HG03025 (cell line): ENCODE results near the gene SLIT2.

Experiments
- ATAC-seq: cut with Tn5 transposase; IDR thresholded peaks from one replicate; pipeline ENCODE4 v1.9.1; 2021; ENCODE audit warnings: mild to moderate bottlenecking, moderate library complexity; ENCODE audit not compliant: unreplicated experiment, low FRiP score

Gene SLIT2

DNA sequence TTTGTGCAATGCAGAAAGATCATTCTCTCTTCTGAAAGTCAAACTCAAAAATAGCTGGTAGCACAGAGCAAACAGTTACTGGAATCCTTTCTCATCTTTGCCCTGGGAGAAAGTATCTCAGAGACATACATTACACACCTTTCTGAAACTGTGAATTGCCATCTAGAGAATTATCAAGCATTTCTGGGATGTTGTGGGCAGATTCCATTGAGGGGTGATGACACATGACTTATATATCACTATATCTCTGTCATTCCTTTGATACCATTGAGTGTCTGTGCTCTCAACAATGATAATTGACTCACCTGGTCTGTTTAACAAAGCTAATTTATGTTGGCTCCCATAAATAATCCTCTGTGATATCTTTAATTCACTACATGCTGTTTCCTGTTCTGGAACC is 13.0 kb downstream of the SLIT2 start:
- no peak for ATAC-seq

DNA sequence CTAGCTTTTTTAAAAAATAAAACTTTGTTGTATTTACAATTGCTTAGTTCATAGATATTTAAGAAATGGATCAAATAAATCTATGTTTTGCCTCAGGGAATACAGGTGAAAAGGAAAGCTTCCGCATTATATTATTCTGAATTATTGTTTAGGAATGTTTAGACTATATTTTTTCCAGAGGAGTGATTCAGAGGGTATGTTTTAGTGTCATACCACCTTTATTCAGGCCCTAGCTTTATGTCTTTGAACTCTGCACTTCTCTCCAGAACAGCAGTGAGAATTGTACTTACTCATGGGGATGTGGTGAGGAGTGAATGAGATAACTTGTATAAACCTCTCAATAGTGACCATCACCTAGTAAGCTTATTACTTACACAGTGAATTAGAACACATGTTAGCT is 14.0 kb downstream of the SLIT2 start:
- no peak for ATAC-seq

DNA sequence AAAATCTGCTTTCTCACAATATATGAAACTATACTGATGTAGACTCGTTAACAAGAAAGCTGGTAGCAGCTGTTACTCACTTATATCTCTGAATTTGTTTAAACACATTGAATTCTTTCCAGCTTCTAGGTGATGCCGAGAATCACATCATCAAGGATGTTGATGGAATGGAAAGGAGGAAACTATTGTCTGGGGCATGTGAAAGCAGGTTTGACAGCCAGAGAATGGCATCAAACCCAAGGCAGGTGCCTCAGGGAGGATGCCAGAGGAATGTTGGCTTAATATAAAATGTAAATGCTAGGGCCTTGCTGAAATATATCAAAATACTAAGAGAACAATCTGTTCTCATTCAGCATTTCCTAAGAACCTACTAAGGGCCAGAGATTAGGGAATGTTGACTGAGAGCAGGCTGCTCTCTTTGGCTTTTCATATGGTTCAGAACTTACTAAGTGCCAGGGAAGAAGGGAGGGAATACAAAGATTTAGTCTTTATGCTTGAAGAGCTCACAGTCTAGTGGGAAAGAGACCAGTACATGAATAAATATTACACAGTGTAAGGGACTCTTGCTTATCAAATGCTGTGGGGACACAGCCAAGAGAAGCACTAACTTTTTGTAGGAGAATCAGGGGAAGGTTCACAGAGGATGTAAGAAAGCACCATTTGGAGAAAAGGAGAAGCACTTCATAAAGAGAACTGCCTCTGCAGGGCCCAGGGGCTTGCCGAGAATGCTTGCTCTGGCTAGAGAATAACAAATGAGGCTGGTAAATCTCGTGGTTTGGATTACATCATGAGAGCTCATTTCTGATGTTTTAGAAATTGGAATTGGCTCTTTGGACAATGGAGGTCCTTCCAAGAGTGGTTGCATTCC is 14.7 kb downstream of the SLIT2 start:
- no peak for ATAC-seq

DNA sequence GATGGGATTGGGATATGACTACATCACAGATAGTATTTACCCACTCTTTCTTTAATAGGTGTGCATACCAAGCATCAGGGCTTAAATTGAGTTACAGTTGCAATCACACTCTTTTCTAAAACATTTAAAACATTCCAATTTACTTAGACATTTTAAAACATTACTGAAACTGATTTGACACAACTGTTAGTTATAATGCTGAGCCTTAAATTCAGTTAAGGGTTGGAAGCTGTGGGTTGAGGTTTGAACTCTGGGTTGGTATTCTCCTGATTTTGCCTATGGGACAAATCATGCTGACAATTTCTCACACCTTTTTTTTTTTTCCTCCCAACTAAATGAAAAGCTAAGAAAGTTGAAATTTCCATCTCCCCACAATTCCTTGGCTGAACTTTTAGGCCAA is 16.3 kb downstream of the SLIT2 start:
- no peak for ATAC-seq

DNA sequence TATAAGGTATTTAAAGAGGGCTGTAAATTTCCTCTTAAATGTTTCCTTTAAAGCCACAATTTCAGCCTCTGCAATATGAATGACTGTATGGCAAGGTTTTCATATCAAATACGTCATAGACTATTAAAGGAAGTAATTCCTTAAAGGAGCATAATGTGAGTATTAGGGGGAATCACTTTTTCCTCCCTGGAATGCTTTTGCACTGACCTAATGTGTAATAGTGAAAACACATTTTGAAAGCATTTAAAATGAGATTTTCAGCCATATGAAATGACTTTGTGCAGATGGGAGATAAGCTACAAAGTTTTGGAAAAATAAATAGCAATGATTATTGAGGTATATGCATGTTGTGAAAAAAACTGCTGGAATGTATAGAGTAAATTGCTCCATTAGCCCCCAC is 17.6 kb downstream of the SLIT2 start:
- ATAC-seq: no peak

DNA sequence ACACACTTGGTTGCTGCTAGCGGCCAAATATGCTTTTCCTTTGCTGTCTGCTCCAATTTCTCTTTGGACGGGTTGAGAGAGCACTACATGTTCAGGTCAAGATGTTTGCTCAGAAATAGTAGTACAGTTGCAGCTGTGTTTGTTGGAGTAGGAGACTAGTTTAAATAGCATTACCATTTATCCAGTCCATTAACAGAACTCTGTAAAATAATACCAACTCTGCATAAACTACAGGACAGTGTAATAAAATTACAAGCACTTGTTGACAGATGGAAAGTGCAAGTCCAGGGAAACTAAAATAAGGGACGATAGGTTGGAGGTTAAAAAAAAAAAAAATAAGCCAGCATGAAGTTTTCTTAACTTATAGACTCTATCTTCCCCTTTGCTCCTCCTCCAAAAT is 20.2 kb downstream of the SLIT2 start:
- no peak for ATAC-seq

DNA sequence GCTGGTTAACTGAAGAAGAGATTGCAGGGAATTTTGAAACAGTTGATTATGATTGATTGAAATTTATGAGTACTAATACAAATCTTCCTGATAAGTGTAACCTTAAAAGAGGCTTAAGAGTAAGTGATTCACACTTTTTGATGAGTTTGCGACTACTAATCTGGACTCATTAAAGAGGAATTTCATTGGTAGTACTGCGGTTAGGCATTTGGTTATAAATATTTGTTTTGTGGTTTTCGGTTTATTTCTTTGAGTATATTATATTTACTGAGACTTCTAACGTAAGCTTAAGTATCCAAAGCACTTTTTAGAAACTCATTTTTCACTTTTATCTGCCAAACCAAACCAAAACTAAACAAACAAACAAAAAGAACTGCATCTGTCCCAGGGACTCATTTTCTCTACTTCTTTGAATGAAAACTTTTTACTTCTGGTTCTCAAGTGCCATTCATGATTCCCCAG is 20.7 kb downstream of the SLIT2 start:
- ATAC-seq: no peak

DNA sequence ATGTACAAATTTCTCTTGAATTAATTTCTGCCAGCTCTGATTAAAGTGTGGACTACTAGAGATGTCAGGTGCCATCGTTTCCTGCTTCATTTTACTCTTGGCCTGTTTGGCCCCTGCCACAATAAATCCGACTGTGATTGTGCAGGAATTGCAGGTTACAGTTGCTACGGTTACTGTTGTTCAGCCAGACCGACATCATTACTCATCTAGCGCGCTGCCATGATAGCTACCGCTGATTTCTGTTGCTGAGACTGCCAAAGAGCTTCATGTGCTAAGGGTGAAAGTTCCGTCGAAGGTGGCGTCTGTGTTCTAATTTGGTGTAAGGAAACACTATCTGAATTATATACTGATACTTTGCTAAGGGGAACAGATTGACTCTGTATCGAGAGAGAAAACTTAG is 22.1 kb downstream of the SLIT2 start:
- no peak for ATAC-seq

DNA sequence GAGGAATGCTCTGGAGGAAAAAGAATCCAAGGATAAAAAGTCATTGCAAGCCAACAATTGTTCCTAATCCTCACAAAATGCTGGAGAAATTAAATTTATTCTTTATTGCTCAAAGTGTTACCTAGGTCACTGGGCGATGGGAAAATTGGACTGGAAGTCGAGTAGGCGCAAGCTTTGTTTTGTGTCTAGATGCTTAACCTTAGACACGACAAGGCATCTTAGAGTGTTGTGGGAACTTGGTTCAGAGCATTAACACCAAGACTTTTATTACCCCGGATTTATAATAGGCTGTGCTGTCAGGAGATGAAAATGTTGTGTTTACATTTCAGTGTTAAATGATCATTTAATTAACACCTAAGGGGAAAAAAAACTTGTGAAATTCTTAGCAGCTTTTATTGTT is 25.1 kb downstream of the SLIT2 start:
- no peak for ATAC-seq

DNA sequence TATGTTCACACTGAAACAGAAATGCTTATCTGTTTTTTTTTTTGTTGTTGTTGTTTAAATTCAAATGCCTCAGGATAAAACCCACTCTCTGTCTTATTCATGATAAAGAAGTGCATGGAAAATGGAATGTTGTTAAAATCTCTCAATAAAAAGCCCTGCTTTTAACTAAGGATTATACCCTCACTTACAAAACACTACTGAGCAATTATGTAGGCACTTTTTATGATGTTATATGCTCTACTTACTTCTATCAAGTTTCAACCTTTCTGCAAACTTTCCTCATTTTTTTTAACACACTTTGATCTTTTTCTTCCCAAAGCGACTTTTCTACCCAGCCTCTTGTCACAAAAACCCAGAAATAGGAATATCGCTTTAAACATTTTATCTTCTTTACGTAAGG is 26.5 kb downstream of the SLIT2 start:
- ATAC-seq: no peak

DNA sequence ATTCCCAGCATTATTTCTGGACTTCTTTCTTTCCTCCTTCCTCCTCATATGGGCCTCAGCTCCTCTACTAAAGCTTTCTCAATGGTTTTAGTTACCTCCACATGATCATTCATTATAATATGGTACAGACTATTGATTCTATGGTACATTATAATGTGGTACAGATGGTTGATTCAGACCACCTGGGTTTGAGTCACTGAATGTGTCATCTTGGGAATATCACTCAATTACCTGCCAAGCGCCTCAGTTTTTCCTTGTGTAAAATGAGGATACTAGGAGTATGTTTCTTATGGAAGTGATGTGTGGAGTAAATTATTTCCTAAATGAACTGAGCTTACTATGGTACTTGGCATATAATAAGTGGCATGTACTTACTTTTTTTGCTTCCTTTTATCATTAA is 27.7 kb downstream of the SLIT2 start:
- no peak for ATAC-seq

DNA sequence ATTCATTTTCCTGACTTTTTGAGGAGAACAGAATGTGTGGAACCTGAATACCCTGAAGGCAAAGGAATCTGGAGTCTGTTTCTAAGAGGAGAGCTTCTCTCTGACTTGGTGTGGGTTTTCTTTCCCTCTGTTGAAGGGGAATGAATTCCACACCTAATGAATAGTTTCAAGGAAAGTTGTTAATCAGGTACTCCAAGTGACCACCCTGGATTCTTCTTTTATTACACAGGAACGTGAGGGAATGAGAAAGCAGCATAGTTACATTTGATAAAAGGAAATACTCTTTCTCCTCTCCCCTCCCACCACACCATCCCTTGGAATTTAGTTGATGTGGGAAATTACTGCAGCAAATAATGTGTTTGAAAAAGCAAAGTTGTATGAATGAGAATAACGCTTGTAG is 29.7 kb downstream of the SLIT2 start:
- ATAC-seq: no peak

DNA sequence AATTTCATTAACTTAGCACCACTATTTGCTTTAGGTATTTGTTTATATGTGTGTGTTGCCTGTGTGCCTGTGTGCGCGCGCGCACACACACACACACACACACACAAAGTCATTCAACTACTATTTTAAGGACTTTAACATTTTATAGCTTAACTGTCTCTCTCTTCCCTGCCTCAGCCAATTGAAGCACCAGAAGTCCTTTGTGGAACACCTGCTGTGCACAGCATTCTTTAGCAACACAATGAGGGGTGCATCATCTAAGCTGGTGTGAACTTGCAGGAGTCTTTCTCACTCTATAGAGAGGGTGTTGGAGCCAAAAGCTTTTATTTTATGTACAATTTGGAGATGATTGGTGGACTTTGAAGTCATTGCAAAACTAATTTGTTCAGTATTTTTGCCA is 31.3 kb downstream of the SLIT2 start:
- ATAC-seq: no peak

DNA sequence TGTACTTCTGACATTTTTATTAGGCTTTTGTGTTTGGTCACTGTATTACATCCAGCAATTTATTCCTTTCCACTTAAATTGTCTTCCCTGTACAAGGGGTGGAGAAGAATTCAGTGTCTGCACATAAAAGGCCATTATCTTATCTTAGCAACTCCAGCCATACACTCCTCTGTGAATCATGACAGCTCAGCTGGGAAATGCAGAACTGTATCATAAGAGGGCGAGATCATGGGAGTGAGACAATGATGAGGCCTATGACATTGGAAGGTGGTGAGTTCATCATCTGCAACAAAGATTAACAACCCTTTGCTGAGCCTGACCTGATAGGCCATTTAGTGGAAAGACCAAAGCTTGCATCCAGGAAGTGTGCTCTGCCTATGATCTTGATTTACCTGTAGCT is 33.3 kb downstream of the SLIT2 start:
- ATAC-seq: no peak

DNA sequence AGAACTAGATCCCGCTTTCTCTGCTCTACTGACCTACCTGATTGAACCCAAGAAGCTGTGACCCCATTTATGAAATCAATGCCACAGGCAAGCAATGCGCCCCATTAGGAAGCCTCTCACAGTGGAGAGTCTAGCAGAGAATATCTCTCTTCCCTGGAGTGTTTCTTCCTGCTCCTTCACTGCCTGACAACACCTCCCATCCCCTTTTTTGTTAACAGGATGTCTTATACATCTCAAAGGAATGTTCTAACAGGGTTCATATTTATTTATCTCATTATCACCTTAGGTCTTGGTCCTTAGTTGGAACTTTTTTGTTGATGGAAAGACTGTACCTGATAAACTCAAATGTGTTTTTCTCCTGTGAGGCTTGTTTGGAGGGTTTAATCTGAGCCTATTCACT is 35.5 kb downstream of the SLIT2 start:
- ATAC-seq: no peak

DNA sequence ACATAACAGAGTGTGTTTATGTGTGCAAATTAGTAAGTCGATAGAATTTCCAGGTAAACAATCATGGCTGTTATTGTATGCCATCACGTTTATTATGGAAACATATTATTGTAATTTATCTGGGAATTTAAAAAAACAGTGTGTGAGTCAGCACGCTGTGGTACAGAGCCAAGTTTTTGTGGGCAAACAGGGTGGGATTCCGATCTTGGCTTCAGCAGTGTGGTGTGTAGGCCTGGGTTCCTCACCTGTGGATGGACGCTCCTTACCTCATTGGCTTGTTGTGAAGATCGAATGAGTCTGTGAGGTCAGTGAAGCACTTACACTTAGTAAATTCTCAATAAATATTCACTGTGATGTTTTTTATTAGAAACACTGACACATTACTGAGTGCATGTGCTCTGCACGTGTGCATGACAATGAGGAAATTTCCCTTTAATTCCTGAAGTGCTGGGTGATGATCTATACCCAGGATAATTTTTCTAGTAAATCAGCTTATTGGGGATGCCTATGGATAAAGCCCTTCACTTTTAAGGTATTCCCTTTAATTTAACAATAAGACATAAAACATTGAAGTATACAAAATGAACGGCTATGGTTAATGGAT is 36.4 kb downstream of the SLIT2 start:
- no peak for ATAC-seq

DNA sequence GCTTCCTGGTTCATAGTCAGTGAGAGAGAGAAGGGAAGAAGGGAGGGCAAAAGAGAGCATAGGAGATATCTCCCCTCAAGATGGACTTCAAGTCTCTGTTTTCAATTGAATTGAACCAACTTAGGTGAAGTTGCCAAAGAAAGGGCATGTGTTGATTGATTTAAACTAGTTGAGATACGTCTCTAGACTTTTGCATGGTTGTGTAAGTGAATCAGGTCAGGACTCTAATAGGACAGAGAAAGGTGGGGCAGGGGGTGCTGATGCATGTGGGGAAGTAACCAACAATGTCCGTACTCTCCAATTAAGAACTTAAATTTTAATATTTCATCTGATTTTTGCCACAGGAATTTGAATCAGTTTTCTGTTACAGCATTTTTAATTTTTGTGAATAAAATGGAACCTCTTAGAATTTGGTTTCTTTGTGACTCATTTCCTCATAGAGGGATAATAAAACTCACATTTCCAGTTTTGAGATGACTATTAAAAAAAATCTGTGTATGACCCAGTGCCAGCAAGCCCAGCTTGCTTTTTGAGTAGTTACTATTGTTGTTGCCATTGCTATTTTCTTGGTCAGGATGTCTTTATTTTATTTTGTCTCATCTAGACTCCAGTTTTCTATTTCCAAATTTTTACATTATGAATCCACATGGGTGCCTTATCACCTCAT is 37.3 kb downstream of the SLIT2 start:
- ATAC-seq: no peak

DNA sequence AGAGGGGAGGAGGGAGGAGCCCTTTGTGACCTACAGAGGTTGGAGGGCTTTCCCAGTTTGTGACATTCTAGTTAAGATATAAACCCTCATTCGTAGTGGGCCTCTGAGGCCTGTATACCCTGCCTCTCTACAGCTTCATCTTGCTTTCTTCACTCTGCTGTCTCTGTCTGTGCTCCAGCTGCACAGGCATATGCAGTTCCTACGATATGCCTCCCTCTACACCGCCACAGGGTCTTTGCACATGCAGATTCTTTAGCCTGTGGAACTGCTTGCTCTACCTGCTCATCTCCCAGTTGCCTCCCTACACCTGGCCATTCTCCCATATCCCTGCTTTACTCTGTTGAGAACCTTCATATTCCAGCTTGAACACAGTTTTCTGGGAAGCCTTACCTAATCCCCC is 38.1 kb downstream of the SLIT2 start:
- ATAC-seq: no peak

DNA sequence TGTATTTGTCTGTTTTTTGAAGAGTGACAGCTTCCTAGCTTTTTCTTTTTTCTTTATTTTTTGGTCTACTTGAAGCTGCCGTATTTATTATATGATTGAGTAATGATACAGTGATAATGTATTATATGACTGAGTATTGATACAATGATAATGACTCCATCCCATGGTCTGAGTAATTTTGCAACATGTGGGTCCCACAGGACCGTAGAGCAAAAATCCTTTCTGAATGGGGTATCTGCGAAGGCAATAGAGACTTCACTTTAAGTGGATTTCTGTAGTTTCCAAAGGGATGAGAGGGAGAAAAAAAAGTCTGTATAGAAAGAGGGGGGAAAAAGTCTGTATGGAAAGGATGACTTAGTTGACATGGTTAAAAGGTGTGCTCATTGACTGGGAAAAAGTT is 41.0 kb downstream of the SLIT2 start:
- no peak for ATAC-seq

DNA sequence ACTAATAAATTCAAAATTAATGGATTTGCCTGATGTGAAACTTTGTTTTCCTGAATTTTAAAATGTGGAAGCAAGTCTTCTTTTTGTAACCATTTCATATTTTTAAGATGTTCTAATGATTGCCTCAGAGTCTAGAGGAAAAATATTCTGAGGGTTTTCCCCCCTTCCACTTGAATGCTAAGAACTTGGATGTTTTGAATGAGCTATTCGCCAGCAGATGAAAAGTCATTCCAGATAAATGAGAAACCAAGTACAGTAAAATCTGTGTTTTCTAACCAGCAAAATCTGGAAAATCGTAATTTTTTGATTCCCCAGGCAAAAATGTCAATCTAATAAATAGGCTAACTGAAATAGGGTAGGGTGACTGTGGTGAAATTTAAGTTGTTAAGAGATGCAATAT is 45.6 kb downstream of the SLIT2 start:
- no peak for ATAC-seq

DNA sequence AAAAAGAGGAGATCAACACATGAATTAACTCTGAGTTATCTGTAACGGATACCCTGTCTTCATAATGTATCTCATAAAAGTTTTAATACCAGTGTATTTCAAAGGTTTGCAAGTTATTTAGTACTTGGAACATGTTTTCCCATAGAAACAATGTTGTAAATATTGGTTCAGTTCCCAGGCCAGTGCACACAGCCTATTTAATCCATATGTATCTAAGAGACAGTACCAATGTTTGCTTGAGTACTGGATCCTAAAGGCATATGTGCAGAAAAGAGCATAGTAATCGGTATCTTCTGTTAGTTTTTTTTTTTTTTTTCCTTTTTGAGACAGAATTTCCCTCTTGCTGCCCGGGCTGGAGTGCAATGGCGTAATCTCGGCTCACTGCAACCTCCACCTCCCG is 46.1 kb downstream of the SLIT2 start:
- no peak for ATAC-seq

DNA sequence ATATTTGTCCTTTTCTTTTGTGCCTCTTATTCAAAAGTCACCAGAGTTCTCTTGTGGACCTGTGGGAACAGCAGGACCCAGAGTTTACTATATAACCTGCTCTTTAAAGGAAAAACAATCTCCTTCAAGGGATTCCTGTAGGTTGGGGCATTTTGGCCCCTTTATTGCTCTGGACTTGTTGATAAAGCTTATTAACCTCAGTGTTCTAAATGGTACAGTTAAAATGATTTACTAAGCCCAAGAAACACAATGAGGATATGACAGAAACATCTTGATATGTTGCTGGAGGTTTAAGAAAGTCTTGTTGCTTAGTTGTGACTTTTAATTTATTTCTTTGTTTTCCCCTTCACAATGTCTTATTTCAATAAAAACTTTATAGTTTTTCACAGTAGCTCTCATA is 46.8 kb downstream of the SLIT2 start:
- no peak for ATAC-seq
